Neural progenitor cell (in vitro differentiated cells): ENCODE results near the gene PPP4R1. TPM values are rescaled to one million over a fixed set of nuclear protein-coding genes. Genes with fewer than 3 reads are reported as not detected.
A peak's percentile ranks its signal among the peaks of the same experiment; 100 is the strongest.

Experiments used
- DNase-seq: peaks from one replicate; pipeline ENCODE4 v3.0.0-alpha.2; 2016; ENCODE audit warnings: low spot score
- H2AFZ ChIP-seq: fragments of 200-600 bp; sonication (generic); replicated peaks from 2 replicates; pipeline ENCODE4 v1.6.1; 2016; ENCODE audit warnings: antibody characterized with exemption
- H3F3A ChIP-seq: fragments of 200-600 bp; sonication (generic); 2 replicates; pipeline ENCODE4 v1.6.1; 2016; ENCODE audit warnings: antibody characterized with exemption, low read depth
- H3K27ac ChIP-seq: fragments of 200-600 bp; sonication (generic); 2 replicates; pipeline ENCODE4 v1.5.1; 2016; ENCODE audit warnings: mild to moderate bottlenecking
- H3K27me3 ChIP-seq: fragments of 200-600 bp; sonication (generic); 2 replicates; pipeline ENCODE4 v1.6.1; 2016; ENCODE audit warnings: mild to moderate bottlenecking, moderate library complexity
- H3K36me3 ChIP-seq: fragments of 200-600 bp; sonication (generic); 2 replicates; pipeline ENCODE4 v1.5.1; 2016
- H3K4me1 ChIP-seq: fragments of 200-600 bp; sonication (generic); 2 replicates; pipeline ENCODE4 v1.6.1; 2016; ENCODE audit warnings: mixed run types
- H3K4me2 ChIP-seq: fragments of 200-600 bp; sonication (generic); 2 replicates; pipeline ENCODE4 v1.6.1; 2016
- H3K4me3 ChIP-seq: fragments of 200-600 bp; sonication (generic); 2 replicates; pipeline ENCODE4 v1.5.1; 2016
- H3K79me2 ChIP-seq: fragments of 200-600 bp; sonication (generic); 2 replicates; pipeline ENCODE4 v1.6.1; 2016; ENCODE audit warnings: low read depth
- H3K9ac ChIP-seq: fragments of 200-600 bp; sonication (generic); 2 replicates; pipeline ENCODE4 v1.6.1; 2016
- H3K9me3 ChIP-seq: fragments of 200-600 bp; sonication (generic); 2 replicates; pipeline ENCODE4 v1.5.1; 2016; ENCODE audit warnings: low read depth
- H4K20me1 ChIP-seq: fragments of 200-600 bp; sonication (generic); 2 replicates; pipeline ENCODE4 v1.6.1; 2016; ENCODE audit warnings: low read depth
- H3K27ac Mint-ChIP-seq: 3 replicates; pipeline ENCODE4 v1.8.0; 2021; ENCODE audit warnings: mixed read lengths
- H3K27me3 Mint-ChIP-seq: 2 replicates; pipeline ENCODE4 v1.8.0; 2022; ENCODE audit warnings: low read depth, mild to moderate bottlenecking, inconsistent platforms, moderate library complexity, mixed read lengths; ENCODE audit not compliant: insufficient read depth
- H3K36me3 Mint-ChIP-seq: 3 replicates; pipeline ENCODE4 v1.8.0; 2021; ENCODE audit warnings: mixed read lengths
- H3K4me1 Mint-ChIP-seq: 3 replicates; pipeline ENCODE4 v1.8.0; 2021; ENCODE audit warnings: mixed read lengths
- H3K4me3 Mint-ChIP-seq: 3 replicates; pipeline ENCODE4 v1.8.0; 2021; ENCODE audit warnings: mild to moderate bottlenecking, moderate library complexity, mixed read lengths
- H3K9me3 Mint-ChIP-seq: 3 replicates; pipeline ENCODE4 v1.8.0; 2020; ENCODE audit warnings: mixed read lengths
- CTCF ChIP-seq: fragments of 200-600 bp; sonication (generic); IDR thresholded peaks from 2 replicates; pipeline ENCODE4 v1.5.1; 2017; ENCODE audit warnings: antibody characterized with exemption, mild to moderate bottlenecking
- EZH2 ChIP-seq: fragments of 200-600 bp; sonication (generic); IDR thresholded peaks from 2 replicates; pipeline ENCODE4 v1.6.1; 2017; ENCODE audit warnings: antibody characterized with exemption, mild to moderate bottlenecking, moderate library complexity
- EZH2phosphoT487 ChIP-seq: fragments of 200-600 bp; sonication (generic); IDR thresholded peaks from 2 replicates; pipeline ENCODE4 v1.6.1; 2017; ENCODE audit warnings: antibody characterized with exemption
- total RNA-seq: library from RNA; depleted of rRNA; stranded (reverse); fragments of >200 nt; gene quantifications from 2 replicates; pipeline ENCODE4 v1.2.3, GENCODE V29; 2015; ENCODE audit warnings: low replicate concordance

Gene PPP4R1
- total RNA-seq, 1 donor from 2014 or later = 102 TPM

- no peaks in the 10 kb centered on the region for H3K27me3 ChIP-seq
- Mint-ChIP-seq H3K27ac (no peak overlapping the region), H3K27me3 (no peaks in the 10 kb centered on the region), H3K4me1 (no peaks in the 10 kb centered on the region), H3K9me3 (no peaks in the 10 kb centered on the region), H3K36me3 (peaks cover 1% of the 10 kb centered on the region), H3K4me3 (no peak overlapping the region)
- H3K36me3 ChIP-seq = peaks cover 4% of the 10 kb centered on the region
- peaks cover 12% of the 10 kb centered on the region for H3K79me2 ChIP-seq
- TF ChIP-seq EZH2 (no peak), CTCF (peak; percentile 96)
- no peak overlapping the region for H3K9ac ChIP-seq
- no peak overlapping the region for H3K4me3 ChIP-seq
- H3K9me3 ChIP-seq = no peaks in the 10 kb centered on the region
- no peaks in the 10 kb centered on the region for H3K4me1 ChIP-seq
- no peak overlapping the region for H3K27ac ChIP-seq
- peaks cover 6% of the 10 kb centered on the region for H3F3A ChIP-seq
- peak; percentile 47 for DNase-seq
- no peak overlapping the region for H3K4me2 ChIP-seq
- peaks cover 6% of the 10 kb centered on the region for H4K20me1 ChIP-seq
- H2AFZ ChIP-seq = no peak overlapping the region
Observed at GRCh38 chr18:9516437-9517064, 97.8 kb downstream of the PPP4R1 start.

- no peak overlapping the region for H3K27ac Mint-ChIP-seq
- no peaks in the 10 kb centered on the region for H3K27me3 Mint-ChIP-seq
- DNase-seq = no peak
- peaks cover 26% of the 10 kb centered on the region for H3K79me2 ChIP-seq
- peaks cover 6% of the 10 kb centered on the region for H3F3A ChIP-seq
- no peaks in the 10 kb centered on the region for H3K4me1 ChIP-seq
- H3K27me3 ChIP-seq = no peaks in the 10 kb centered on the region
- H3K9me3 ChIP-seq = no peaks in the 10 kb centered on the region
- no peak overlapping the region for H3K4me3 Mint-ChIP-seq
- no peak overlapping the region for H2AFZ ChIP-seq
- H3K27ac ChIP-seq = no peak overlapping the region
- peaks cover 6% of the 10 kb centered on the region for H4K20me1 ChIP-seq
- no peak overlapping the region for H3K4me3 ChIP-seq
- H3K9me3 Mint-ChIP-seq = peaks cover 2% of the 10 kb centered on the region
- no peak overlapping the region for H3K4me2 ChIP-seq
- H3K36me3 ChIP-seq = no peaks in the 10 kb centered on the region
- no peaks in the 10 kb centered on the region for H3K4me1 Mint-ChIP-seq
- peaks cover 1% of the 10 kb centered on the region for H3K36me3 Mint-ChIP-seq
- H3K9ac ChIP-seq = no peak overlapping the region
- no peak for TF ChIP-seq CTCF
- no peak for TF ChIP-seq EZH2phosphoT487
- no peak for TF ChIP-seq EZH2
Observed at GRCh38 chr18:9513971-9514512, 100.3 kb downstream of the PPP4R1 start.

- Histone ChIP-seq H3K4me1 (no peaks in the 10 kb centered on the region), H3F3A (no peaks in the 10 kb centered on the region), H3K27me3 (no peaks in the 10 kb centered on the region), H3K9ac (no peak overlapping the region), H3K4me2 (no peak overlapping the region), H3K36me3 (no peaks in the 10 kb centered on the region), H3K9me3 (no peaks in the 10 kb centered on the region), H3K79me2 (peaks cover 80% of the 10 kb centered on the region), H4K20me1 (no peaks in the 10 kb centered on the region), H2AFZ (no peak overlapping the region), H3K4me3 (no peak overlapping the region), H3K27ac (no peak overlapping the region)
- Mint-ChIP-seq H3K36me3 (peaks cover 10% of the 10 kb centered on the region), H3K4me3 (no peak overlapping the region), H3K27ac (no peak overlapping the region), H3K9me3 (peaks cover 22% of the 10 kb centered on the region), H3K4me1 (no peaks in the 10 kb centered on the region), H3K27me3 (no peaks in the 10 kb centered on the region)
- TF ChIP-seq EZH2phosphoT487 = no peak
- no peak for TF ChIP-seq CTCF
- no peak for TF ChIP-seq EZH2
- no peak for DNase-seq
Observed at GRCh38 chr18:9508446-9509025, 105.8 kb downstream of the PPP4R1 start.
